ENCODE data around the gene GTPBP10.

GTPBP10 gene

DNA sequence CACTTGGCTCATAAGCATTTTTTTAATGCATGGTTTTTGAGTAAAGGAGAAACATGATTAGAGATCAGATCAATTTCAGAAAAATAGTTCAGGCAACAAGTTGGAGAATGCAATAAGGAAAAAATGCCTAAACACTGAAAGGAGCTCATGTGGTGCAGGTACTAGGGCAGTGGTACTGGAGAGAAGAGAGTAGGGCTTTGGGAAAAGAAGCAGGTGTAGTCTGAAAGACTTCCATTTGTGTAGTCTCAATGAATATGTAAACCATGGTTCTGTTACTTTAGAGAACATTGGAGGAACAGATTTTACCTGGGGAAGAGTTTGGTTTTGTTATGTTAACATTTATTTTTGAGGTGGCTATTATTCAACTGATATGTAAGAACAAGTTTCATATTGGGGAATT, 5.5 kb downstream of the GTPBP10 start:
- no peak for DNase-seq (ENCODE audit: low spot score)

DNA sequence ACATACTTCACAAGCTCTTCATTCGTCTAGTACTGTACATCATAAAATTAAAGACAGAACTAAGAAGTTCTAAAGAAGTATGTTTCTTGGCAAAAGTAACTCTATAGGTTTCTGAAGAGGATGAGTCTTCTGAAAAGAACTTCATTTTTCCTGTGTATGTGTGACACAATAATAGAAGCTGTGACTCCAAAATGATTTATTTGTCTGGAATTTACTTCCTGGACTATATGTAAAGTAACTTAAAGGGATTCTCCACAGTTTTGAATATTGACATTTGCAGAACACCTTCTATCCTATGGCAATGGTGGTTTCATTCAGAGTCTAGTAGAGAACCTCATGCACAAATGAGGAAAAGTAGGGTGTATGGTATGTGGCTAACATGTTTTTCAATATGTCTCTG, 36.9 kb downstream of the GTPBP10 start:
- no peak for DNase-seq (ENCODE audit: low spot score)

GRCh38 chr7:90383861-90384260, 37.3 kb downstream of the GTPBP10 start:
- DNase-seq (ENCODE audit: low spot score): no peak

GRCh38 chr7:90384433-90384832, 37.9 kb downstream of the GTPBP10 start:
- no peak for DNase-seq (ENCODE audit: low spot score)

GRCh38 chr7:90387470-90388240, 41.1 kb downstream of the GTPBP10 start:
- no peak for DNase-seq (ENCODE audit: low spot score)

DNA sequence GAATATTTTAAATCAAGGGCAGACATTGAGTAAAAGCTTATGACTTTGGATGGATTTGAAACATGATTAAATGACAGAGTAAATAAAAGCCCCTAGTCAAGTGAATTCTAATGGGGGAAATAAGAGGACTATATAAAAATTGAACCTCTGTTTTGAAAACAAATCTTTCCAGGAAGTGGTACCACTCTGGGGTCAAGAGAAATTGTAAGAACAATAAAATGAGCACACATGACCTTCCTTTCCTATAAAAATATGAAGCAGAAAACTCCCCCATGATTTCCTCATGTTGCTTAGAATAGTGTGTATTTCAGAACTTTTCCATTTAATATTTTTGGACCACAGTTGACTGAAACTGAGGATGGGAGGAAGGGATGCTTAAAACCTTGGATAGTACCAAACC, 44.4 kb downstream of the GTPBP10 start:
- DNase-seq (ENCODE audit: low spot score): no peak

- no peak for DNase-seq (ENCODE audit: low spot score)
These were observed 45.0 kb downstream of the GTPBP10 start for GRCh38 chr7:90391488-90391887.

DNA sequence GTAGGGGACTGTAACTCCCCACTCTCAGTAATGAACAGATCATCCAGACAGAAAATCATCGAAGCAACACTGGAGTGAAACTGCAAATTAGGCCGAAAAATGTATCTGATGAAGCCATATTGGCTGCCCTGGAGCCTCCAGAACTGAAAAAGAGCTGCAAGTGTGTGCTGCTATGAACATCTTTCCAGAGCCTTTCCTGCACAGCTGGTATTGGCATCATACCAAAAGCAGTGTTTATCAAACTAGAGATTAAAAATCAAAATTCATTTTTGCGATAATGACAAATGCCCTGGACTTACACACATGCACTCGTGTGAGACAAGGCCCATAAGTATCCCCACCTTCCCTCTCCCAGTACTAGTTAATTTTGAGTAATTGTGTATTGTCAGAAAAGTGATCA, 49.9 kb downstream of the GTPBP10 start:
- DNase-seq (ENCODE audit: low spot score): no peak

DNA sequence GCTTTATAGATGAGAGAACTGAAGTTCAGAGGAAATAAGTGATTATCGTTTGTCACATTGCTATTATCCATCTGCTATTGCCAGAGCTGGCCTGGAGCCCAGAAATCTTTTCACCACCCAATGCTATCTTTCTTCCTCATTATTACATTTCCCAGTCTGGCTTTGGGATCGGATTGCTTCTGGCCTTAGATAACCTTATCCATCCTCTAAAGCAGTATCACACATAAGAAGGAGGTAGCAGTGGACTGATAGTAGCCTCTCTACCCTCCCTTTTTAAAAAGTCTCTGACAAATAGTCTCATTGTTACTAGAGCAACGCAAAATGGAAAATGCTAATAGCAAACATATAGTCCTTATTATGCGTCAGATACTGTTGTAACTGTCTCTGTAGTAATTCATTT, 55.5 kb downstream of the GTPBP10 start:
- DNase-seq (ENCODE audit: low spot score): no peak

DNA sequence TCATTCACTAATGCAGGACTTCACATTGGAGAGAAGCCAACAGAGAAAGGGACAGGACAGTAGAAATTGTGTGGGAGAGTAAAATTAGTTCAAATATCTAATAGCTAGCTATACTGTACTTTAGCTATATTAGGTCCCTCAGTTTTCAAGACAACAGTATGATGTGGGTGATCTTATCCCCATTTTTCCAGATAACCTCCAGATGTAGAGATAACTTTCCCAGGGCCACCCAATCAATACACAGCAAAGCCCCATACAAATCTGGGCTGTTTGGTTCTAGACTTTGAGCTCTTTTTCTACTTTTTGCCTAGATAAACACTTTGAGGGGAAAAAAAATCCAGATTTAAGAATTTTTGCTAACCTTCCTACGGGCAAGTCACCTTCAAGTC, 56.3 kb downstream of the GTPBP10 start:
- no peak for DNase-seq (ENCODE audit: low spot score)

DNA sequence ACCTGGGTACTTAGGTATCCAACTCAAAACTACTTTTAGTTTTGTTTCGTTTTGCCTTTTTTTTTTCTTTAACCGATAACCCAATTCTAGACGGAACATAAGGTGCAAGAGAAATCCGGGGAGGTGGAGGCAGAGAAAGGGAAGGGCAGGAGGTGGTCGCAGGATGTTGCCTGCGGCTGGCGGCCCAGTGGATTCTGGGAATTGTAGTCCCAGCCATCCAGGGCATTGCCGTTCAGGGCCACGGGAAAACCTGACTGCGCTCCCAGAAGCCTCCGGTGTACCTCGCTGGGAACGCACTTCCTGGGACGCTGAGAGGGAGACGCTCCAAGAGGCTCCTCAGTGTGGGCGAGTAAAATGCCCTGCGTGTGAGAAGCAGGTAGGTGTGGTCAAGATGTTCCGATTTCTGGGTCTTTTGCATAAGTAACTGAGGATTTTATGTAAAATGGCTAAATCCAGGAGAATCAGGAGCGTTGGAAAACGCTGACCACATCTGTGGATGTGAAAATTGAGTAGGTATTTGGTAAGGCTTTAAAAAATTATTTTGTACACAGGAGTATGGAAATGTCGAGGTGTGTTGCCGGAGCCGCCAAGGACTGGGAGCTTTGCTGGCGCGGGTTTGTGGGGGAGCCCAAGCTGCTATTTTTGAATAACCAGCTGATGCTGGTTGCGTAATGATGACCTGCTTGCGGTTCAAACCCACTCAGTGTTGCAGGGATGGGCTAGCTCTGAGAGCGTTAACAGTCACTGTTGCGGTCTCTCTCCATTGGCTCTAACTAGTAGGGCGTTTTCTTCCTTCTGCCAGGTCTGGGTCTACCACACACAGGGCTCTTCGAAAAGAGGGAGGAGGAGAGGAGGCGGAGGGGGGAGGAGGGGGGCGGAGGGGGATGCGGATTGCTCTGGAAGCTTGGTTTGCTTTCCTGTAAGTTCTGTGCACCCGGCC, 56.9 kb downstream of the GTPBP10 start, which contains the start of gene CLDN12:
Gene CLDN12, plus strand, starts transcription at position 288 of the 940 bp plus-strand sequence. CDS start 9,216 bp downstream, outside the sequence.
- peak; percentile 97 for DNase-seq (ENCODE audit: low spot score)

DNA sequence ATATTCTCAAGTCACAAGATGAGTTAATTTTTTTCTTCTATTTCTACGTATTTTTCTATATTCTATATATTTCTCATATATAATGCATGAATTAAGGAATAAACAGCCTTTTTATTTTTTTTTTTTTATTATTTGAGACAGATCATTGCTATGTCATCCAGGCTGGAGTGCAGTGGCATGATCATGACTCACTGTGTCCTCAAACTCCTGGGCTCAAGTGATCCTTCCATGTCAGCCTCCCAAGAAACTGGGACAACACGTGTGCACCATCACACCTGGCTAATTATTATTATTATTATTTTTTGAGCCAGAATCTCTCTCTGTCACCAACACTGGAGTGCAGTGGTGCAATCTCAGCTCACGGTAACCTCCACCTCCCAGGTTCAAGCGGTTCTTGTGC, 58.3 kb downstream of the GTPBP10 start:
- DNase-seq (ENCODE audit: low spot score): no peak

- DNase-seq (ENCODE audit: low spot score): no peak
These were observed 60.9 kb downstream of the GTPBP10 start for GRCh38 chr7:90407484-90407821.

- DNase-seq (ENCODE audit: low spot score): no peak
These were observed 61.6 kb downstream of the GTPBP10 start for GRCh38 chr7:90408142-90408541.

DNA sequence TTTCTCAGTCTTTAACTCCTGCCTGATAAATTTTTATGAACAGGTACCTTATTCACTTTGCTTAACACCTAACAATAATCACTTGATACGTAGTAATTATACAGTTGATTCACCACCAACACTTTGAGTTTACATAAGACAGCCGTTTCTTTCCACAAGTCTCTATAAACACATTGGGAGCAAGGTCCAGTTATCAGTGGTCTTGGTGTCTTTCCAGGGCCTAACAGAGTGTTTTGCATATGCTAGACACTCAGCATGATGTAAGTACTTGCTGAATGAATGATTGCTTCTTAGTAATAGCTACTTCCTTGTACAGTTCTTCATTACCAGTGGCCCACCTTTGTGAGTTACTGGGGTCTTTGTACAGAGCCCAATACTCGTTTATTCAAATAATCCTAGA, 63.2 kb downstream of the GTPBP10 start:
- no peak for DNase-seq (ENCODE audit: low spot score)

- DNase-seq (ENCODE audit: low spot score): no peak
These were observed 65.0 kb downstream of the GTPBP10 start for GRCh38 chr7:90411510-90411909.

DNA sequence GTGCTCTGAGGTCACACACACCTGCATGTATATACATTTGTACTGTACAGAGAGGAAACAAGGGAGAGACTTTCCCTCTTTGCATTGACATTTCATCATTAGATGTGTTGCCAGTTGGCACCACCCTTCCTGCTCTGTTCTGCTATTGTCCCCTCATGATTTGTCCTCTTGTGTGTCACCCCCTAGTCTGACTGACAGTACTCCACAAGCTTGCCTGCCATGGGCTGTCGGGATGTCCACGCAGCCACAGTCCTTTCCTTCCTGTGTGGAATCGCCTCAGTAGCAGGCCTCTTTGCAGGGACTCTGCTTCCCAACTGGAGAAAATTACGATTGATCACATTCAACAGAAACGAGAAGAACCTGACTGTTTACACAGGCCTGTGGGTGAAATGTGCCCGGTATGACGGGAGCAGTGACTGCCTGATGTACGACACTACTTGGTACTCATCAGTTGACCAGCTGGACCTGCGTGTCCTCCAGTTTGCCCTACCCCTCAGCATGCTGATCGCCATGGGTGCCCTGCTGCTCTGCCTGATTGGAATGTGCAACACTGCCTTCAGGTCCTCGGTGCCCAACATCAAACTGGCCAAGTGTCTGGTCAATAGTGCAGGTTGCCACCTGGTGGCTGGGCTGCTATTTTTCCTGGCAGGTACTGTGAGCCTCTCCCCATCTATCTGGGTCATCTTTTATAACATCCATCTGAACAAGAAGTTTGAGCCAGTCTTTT, 66.1 kb downstream of the GTPBP10 start:
- peak; percentile 27 for DNase-seq (ENCODE audit: low spot score)

GRCh38 chr7:90413185-90413528, 66.6 kb downstream of the GTPBP10 start:
- DNase-seq (ENCODE audit: low spot score): no peak

DNA sequence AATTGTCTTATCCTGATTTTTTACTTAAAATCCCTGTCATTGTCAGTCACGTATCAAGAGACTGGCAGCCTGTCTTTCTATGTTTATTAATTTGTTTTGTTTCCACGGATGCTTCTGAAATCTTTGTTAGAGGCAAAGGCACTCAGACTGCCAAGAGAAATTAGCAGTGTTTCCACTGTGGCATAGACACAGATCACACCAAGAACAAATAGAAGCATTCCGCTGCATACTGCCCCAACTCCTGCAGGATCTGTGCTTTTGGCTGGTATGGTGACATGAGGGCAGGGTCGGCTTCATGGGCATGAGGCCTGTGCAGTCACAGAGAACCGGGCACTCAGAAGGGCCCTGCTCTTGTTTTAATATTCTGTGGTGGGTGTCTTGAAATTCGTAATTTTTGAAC, 75.1 kb downstream of the GTPBP10 start:
- no peak for DNase-seq (ENCODE audit: low spot score)

DNA sequence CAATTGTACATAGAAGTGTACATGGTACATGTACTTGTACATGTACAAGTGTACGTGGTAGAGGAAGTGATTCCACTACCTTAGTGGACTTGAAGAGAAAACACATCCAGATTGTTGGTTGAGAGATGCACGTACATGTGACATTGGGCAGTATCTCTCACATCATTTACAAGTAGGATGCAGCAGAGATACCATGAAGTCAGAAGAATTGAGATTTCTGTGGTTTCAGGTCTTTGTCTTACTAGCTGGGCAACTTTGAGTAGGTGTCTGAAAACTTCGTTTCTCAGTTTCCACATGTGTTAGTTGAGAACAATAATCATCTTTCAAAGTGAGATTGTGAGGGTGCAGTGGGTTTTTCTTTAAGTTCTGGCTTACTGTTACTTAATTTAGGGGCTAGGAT, 78.2 kb downstream of the GTPBP10 start:
- no peak for DNase-seq (ENCODE audit: low spot score)

DNA sequence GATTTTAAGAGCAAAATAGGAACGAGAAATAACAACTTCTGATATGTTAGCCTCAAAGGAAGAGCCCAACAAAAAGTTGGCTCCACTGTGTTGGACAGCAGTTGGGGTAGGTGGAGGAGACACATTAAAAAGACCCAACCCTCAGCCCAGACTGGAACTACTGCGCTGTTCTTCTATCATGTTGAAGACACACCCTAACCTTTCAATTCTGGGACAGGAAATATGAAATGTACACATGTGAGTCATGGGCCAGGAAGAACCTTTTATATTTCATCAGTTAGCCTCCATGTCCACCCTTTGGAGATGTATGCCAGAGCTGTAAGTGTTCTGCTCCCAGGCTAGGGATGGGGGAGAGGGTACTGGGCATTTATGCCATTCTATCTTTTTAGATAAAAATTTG, 78.9 kb downstream of the GTPBP10 start:
- DNase-seq (ENCODE audit: low spot score): no peak

DNA sequence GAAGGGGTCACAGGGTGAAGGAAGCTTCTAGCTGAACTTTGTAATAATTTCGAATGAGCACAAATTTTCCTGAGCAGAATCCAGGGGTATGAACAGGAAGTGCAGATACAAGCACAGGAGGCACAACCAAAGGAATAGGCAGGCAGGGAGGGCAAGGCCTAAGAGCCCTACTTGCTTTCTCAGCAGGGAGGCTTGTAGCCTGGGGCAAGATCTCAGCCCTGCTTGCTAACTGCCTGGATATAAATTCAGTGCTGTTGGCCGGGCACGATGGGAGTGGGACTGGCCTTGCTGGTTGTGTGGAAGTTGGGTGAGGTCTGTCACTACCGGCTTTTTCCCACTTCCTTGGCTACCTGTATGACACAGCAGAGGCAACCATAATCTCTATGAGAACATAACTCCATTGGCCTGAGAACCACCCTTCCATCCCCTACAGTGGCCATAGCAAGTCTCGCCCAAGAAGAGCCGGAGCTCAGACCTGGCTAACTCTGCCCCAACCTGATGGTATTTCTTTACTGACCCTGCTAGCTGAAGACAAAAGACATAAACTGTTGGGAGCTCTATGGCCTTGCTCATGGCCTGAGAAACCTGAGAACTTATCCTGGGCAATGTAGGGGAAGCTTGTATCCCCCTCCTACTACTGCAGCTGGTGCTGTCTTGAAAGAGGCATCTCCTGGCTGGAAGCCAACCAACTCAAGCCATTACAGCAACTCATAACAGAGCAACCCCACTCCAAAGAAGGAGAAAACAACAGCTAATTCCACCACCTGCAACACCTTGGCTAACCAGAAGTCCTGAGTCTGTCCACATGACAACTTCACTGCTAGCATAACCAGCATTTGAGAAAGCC, 84.3 kb downstream of the GTPBP10 start:
- no peak for DNase-seq (ENCODE audit: low spot score)

Measured in NAMALWA (cell line).